GM10847 (cell line): ENCODE measurements around the gene DHX40.

Source experiments
- POLR2A ChIP-seq: IDR thresholded peaks from 2 replicates; pipeline ENCODE4 v1.6.1; 2011; ENCODE audit not compliant: insufficient read length; ENCODE audit errors: extremely low read depth

The DHX40 gene

GRCh38 chr17:59547131-59547915 is 18.1 kb upstream of the DHX40 start:
- TF ChIP-seq POLR2A: no peak

- TF ChIP-seq POLR2A: no peak
These were observed 14.7 kb upstream of the DHX40 start for GRCh38 chr17:59550703-59551102.

GRCh38 chr17:59558039-59558438 is 7.4 kb upstream of the DHX40 start:
- no peak for TF ChIP-seq POLR2A

- TF ChIP-seq POLR2A: no peak
These were observed 6.5 kb upstream of the DHX40 start for GRCh38 chr17:59558953-59559352.

- no peak for TF ChIP-seq POLR2A
These were observed 4.4 kb upstream of the DHX40 start for GRCh38 chr17:59561042-59561441.

- no peak for TF ChIP-seq POLR2A
These were observed 532 bp downstream of the DHX40 start for GRCh38 chr17:59565959-59566324.

GRCh38 chr17:59572301-59572924 is 7.0 kb downstream of the DHX40 start:
- no peak for TF ChIP-seq POLR2A

- no peak for TF ChIP-seq POLR2A
These were observed 34.8 kb downstream of the DHX40 start for GRCh38 chr17:59600169-59600568.

GRCh38 chr17:59601130-59601529 is 35.7 kb downstream of the DHX40 start:
- no peak for TF ChIP-seq POLR2A

GRCh38 chr17:59607061-59607460 is 41.7 kb downstream of the DHX40 start:
- TF ChIP-seq POLR2A: no peak

- no peak for TF ChIP-seq POLR2A
These were observed 42.5 kb downstream of the DHX40 start for GRCh38 chr17:59607817-59608403.

- no peak for TF ChIP-seq POLR2A
These were observed 46.1 kb downstream of the DHX40 start for GRCh38 chr17:59611503-59611902.

GRCh38 chr17:59616253-59616920 is 51.0 kb downstream of the DHX40 start:
- no peak for TF ChIP-seq POLR2A

GRCh38 chr17:59617156-59617732 is 51.8 kb downstream of the DHX40 start:
- TF ChIP-seq POLR2A: no peak

- TF ChIP-seq POLR2A: no peak
These were observed 53.6 kb downstream of the DHX40 start for GRCh38 chr17:59619035-59619297.
